Keratinocyte (primary cell): ENCODE data around the gene SOSTDC1. TPM values are rescaled to one million over a fixed set of nuclear protein-coding genes. Genes with fewer than 3 reads are reported as not detected.

Experiments
- DNase-seq: peaks from one replicate; pipeline ENCODE4 v3.0.0-alpha.2; 2011; ENCODE audit warnings: low read depth, missing footprints, low spot score
- FAIRE-seq: peaks from 2 replicates; lab custom pipeline; 2011; peaks lifted over from hg19 to GRCh38; lab: Jason Lieb, UNC
- H2AFZ ChIP-seq: 2 replicates; pipeline ENCODE4 v1.6.0; 2012; ENCODE audit warnings: low read length, control low read depth, inconsistent platforms; ENCODE audit not compliant: control insufficient read depth
- H3K27ac ChIP-seq: 2 replicates; pipeline ENCODE4 v1.5.1; 2011; ENCODE audit warnings: low read length; ENCODE audit not compliant: control insufficient read depth, insufficient read depth
- H3K27me3 ChIP-seq: 3 replicates; pipeline ENCODE4 v1.6.0; 2011; ENCODE audit warnings: low read length; ENCODE audit not compliant: control insufficient read depth, insufficient read depth; ENCODE audit errors: extremely low read depth
- H3K36me3 ChIP-seq, 2 experiments: 2 replicates in 1 of 2; 3 replicates in 1 of 2; pipeline ENCODE4 v1.5.1; 2011; ENCODE audit warnings: low read length in 2 of 2, mild to moderate bottlenecking in 1 of 2; ENCODE audit not compliant: control insufficient read depth in 2 of 2, insufficient read depth in 2 of 2; ENCODE audit errors: extremely low read depth in 1 of 2
- H3K4me1 ChIP-seq: 3 replicates; pipeline ENCODE4 v1.5.1; 2011; ENCODE audit warnings: low read length; ENCODE audit not compliant: control insufficient read depth, insufficient read depth; ENCODE audit errors: extremely low read depth
- H3K4me2 ChIP-seq: 3 replicates; pipeline ENCODE4 v1.6.0; 2011; ENCODE audit warnings: low read depth, low read length; ENCODE audit not compliant: control insufficient read depth, insufficient read depth; ENCODE audit errors: extremely low read depth
- H3K4me3 ChIP-seq, 3 experiments: fragments of 200-600 bp in 1 of 3; sonication (generic) in 1 of 3; 2 replicates in 2 of 3; 3 replicates in 1 of 3; pipeline ENCODE4 v1.5.1; 2011 to 2016; ENCODE audit warnings: low read length in 3 of 3, mild to moderate bottlenecking in 3 of 3, control low read depth in 2 of 3, inconsistent platforms in 1 of 3, low read depth in 1 of 3, mixed read lengths in 1 of 3, mixed run types in 1 of 3, moderate library complexity in 1 of 3; ENCODE audit not compliant: control insufficient read depth in 2 of 3, insufficient read depth in 2 of 3; ENCODE audit errors: extremely low read depth in 1 of 3
- H3K79me2 ChIP-seq: 2 replicates; pipeline ENCODE4 v1.6.0; 2012; ENCODE audit warnings: low read length; ENCODE audit not compliant: control insufficient read depth, insufficient read depth
- H3K9ac ChIP-seq: 3 replicates; pipeline ENCODE4 v1.6.0; 2011; ENCODE audit warnings: low read length; ENCODE audit not compliant: control insufficient read depth, insufficient read depth; ENCODE audit errors: extremely low read depth
- H3K9me1 ChIP-seq: 3 replicates; pipeline ENCODE4 v1.6.0; 2011; ENCODE audit warnings: low read length; ENCODE audit not compliant: control insufficient read depth, insufficient read depth; ENCODE audit errors: extremely low read depth
- H3K9me3 ChIP-seq: 2 replicates; pipeline ENCODE4 v1.5.1; 2012; ENCODE audit warnings: low read depth, low read length; ENCODE audit not compliant: control insufficient read depth
- H4K20me1 ChIP-seq: 3 replicates; pipeline ENCODE4 v1.6.0; 2011; ENCODE audit warnings: low read length; ENCODE audit not compliant: control insufficient read depth, insufficient read depth; ENCODE audit errors: extremely low read depth
- CTCF ChIP-seq, 3 experiments: IDR thresholded peaks in 1 of 3; conservative IDR thresholded peaks in 1 of 3; optimal IDR thresholded peaks in 1 of 3; 2 replicates in 2 of 3; 3 replicates in 1 of 3; pipeline versions ENCODE3 to v1.5.1; 2011; ENCODE audit warnings: low read length in 3 of 3, mild to moderate bottlenecking in 3 of 3, moderate library complexity in 2 of 3, control low read depth in 1 of 3, inconsistent platforms in 1 of 3; ENCODE audit not compliant: insufficient read depth in 2 of 3; ENCODE audit errors: extremely low read depth in 1 of 3
- EZH2 ChIP-seq: IDR thresholded peaks from one replicate; pipeline ENCODE4 v1.6.1; 2012; ENCODE audit warnings: inconsistent platforms, mild to moderate bottlenecking, low read length, moderate library complexity
- dilution Hi-C: fragments of 300-500 bp; cut with MboI; formaldehyde crosslinking; loops from one replicate; pipeline ENCODE4 v1.7.0; 2020; ENCODE audit warnings: low sequenced_read_pairs; ENCODE audit not compliant: extremely low pct_ligation_motif_present
- polyA plus RNA-seq, 5 experiments: library from polyadenylated mRNA; depleted of rRNA in 3 of 5; stranded (reverse) in 3 of 5; stranded (forward) in 1 of 5; unstranded in 1 of 5; fragments of >200 nt; gene quantifications; 1 replicate in 1 of 5; 2 replicates in 3 of 5; 3 replicates in 1 of 5; pipeline versions ENCODE4 v1.2.1 to v1.2.3, GENCODE V29; 2011 to 2012; ENCODE audit warnings: missing spikeins in 2 of 5, low read depth in 1 of 5, low replicate concordance in 1 of 5

The SOSTDC1 gene
- polyA plus RNA-seq, 1 donor (not counting 4 experiments of a cell fraction or from before 2014, with no cell fraction given) = 0.31 TPM

GRCh38 chr7:16417906-16418305, 47.6 kb downstream of the SOSTDC1 start:
- no peaks in the 10 kb centered on the region for H4K20me1 ChIP-seq
- no peaks in the 10 kb centered on the region for H3K9me1 ChIP-seq
- no peak overlapping the region for H3K4me2 ChIP-seq
- no peak for TF ChIP-seq CTCF (optimal IDR thresholded peaks at IDR 0.05 in 1 of 3, IDR thresholded peaks at IDR 0.05 in 1 of 3, conservative IDR thresholded peaks at IDR 0.05 in 1 of 3; ENCODE audit: extremely low read depth in 1 of 3, insufficient read depth in 2 of 3, low read length in 3 of 3)
- no peak for TF ChIP-seq EZH2
- H3K4me3 ChIP-seq = no peak overlapping the region
- no peaks in the 10 kb centered on the region for H3K79me2 ChIP-seq
- dilution Hi-C loops = no loop called here
- H3K27me3 ChIP-seq = no peaks in the 10 kb centered on the region
- DNase-seq (no peak), FAIRE-seq (no peak)
- peaks cover 22% of the 10 kb centered on the region for H3K4me1 ChIP-seq
- H3K27ac ChIP-seq = no peak overlapping the region
- H3K9ac ChIP-seq = no peak overlapping the region
- H3K9me3 ChIP-seq = no peaks in the 10 kb centered on the region
- no peak overlapping the region for H2AFZ ChIP-seq
- H3K36me3 ChIP-seq = no peaks in the 10 kb centered on the region

GRCh38 chr7:16416289-16417282, 49.0 kb downstream of the SOSTDC1 start:
- no peaks in the 10 kb centered on the region for H3K9me1 ChIP-seq
- no peaks in the 10 kb centered on the region for H3K9me3 ChIP-seq
- peaks cover 16% of the 10 kb centered on the region for H3K4me1 ChIP-seq
- TF ChIP-seq CTCF (optimal IDR thresholded peaks at IDR 0.05 in 1 of 3, IDR thresholded peaks at IDR 0.05 in 1 of 3, conservative IDR thresholded peaks at IDR 0.05 in 1 of 3; ENCODE audit: extremely low read depth in 1 of 3, insufficient read depth in 2 of 3, low read length in 3 of 3) (no peak), EZH2 (no peak)
- FAIRE-seq (peak; percentile 51), DNase-seq (no peak)
- no peaks in the 10 kb centered on the region for H4K20me1 ChIP-seq
- H2AFZ ChIP-seq = no peak overlapping the region
- H3K4me2 ChIP-seq = no peak overlapping the region
- no peak overlapping the region for H3K27ac ChIP-seq
- dilution Hi-C loops = no loop called here
- H3K79me2 ChIP-seq = no peaks in the 10 kb centered on the region
- no peaks in the 10 kb centered on the region for H3K36me3 ChIP-seq
- H3K4me3 ChIP-seq = no peak overlapping the region
- H3K27me3 ChIP-seq = no peaks in the 10 kb centered on the region
- no peak overlapping the region for H3K9ac ChIP-seq
